GM12864 (cell line): ENCODE data around the gene STIM1.
"Not testable (repeated sequence)": the region's sequence is repeated elsewhere in the genome, so short reads cannot be mapped to it uniquely, and the experiment has no call there.

Experiments used
- DNase-seq: peaks from one replicate; pipeline ENCODE4 v3.0.0-alpha.2; 2011; ENCODE audit warnings: low read depth
- H3K4me3 ChIP-seq: 2 replicates; pipeline ENCODE4 v1.5.1; 2011; ENCODE audit warnings: mild to moderate bottlenecking, low read depth, low read length, control low read depth
- TF ChIP-seq, protein P1 (sequence below): IDR thresholded peaks from 2 replicates; pipeline ENCODE4 v1.5.1; 2011; ENCODE audit warnings: low read depth, mild to moderate bottlenecking, moderate library complexity, low read length, control low read depth, inconsistent platforms; ENCODE audit errors: missing control alignments

STIM1 gene

DNA sequence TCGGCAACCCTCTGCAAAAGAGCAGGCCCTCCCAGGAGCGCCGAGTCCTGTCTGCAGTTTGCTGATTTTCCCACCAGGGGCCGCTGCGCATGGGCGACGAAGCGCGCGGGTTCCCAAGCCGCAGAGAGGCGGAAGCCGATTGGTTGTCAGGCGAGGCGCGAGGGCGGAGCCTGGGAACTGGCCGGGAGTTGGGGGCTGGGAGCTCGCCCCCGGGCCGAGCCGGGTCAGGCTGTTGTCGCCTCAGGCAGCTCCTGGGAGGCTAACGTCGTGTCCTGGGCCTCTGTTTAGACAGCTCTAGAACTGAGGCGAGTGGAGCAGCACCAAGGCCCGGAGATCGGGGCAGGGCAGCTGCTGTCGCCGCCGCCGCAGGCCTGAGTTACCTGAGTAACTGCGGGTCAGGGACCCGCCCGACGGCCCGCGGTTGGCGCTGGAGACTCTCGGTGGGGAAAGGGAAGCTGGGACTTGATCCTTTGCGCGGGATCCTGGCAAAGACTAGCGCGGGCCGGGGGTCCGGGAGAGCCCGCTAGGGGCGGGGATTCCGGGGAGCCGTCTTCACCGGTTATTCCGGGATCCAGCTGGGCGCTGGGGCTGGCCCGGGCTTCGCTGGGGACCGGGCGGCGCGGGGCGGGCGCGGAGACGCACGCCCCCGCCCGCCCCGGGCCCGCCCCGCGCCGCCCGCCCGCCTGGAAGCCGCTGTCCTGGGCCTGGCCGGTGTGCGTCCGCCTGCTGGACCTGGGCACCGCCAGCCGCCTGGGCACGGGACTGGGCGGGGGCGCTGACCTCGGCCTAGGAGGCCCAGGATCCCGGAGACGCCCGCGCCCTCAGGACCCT lies at the start of gene STIM1:
STIM1 (plus strand) TSS at position 688 of the 831 bp plus-strand sequence. CDS start 607 bp downstream, outside the sequence.
- TF ChIP-seq, protein P1, sequence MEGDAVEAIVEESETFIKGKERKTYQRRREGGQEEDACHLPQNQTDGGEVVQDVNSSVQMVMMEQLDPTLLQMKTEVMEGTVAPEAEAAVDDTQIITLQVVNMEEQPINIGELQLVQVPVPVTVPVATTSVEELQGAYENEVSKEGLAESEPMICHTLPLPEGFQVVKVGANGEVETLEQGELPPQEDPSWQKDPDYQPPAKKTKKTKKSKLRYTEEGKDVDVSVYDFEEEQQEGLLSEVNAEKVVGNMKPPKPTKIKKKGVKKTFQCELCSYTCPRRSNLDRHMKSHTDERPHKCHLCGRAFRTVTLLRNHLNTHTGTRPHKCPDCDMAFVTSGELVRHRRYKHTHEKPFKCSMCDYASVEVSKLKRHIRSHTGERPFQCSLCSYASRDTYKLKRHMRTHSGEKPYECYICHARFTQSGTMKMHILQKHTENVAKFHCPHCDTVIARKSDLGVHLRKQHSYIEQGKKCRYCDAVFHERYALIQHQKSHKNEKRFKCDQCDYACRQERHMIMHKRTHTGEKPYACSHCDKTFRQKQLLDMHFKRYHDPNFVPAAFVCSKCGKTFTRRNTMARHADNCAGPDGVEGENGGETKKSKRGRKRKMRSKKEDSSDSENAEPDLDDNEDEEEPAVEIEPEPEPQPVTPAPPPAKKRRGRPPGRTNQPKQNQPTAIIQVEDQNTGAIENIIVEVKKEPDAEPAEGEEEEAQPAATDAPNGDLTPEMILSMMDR = peak; percentile 87
- peak; percentile 87 for DNase-seq
- peak within 1 kb of the TSS; percentile 88 for H3K4me3 ChIP-seq

- peak within 1 kb of the TSS; percentile 92 for H3K4me3 ChIP-seq
- no peak for DNase-seq
- TF ChIP-seq, protein P1 = peak; percentile 79
Observed at GRCh38 chr11:3807909-3808860, 47.3 kb upstream of the STIM1 start, which contains the start of gene PGAP2. TSS of gene PGAP2 (plus strand) at chr11:3808560. CDS start at chr11:3811260, 2,700 bp downstream.

DNA sequence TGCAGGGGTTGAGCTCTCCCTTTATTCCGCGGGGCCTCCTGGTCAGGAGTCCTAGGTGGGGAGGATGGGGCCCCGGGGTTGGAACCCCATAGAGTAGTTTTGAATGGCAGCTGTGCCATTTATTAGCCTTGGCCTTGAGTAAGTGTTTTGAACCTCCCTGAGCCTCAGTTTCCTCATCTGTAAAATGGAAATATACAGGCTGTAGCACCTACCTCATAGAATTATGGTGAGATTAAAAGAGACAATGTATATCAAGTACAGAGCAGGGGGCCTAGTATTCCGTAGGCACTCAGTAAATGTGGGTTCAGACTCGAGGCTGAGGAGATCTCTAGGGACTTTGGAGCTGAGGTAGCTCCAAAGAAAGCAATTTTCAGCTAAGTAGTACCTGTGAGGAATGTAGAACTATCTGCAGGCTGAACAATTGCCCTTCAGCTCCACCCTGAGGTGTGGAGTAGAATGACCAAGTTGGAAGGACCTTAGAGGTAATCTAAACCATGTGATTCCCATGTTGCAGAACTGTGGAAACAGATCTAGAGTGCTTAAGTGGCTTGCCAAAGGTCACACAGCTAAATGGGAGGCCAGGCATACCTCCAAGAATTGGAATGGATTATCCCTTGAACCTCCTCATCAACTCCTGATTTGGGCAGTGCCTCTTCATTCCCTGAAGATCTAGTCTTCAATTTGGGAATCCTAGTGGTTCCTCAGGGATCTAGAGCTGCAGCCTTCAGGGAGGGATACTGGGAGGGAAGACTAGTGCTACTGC lies 46.4 kb upstream of the STIM1 start:
- TF ChIP-seq, protein P1 = peak; percentile 68
- H3K4me3 ChIP-seq = peak overlapping the region; percentile 92
- no peak for DNase-seq

DNA sequence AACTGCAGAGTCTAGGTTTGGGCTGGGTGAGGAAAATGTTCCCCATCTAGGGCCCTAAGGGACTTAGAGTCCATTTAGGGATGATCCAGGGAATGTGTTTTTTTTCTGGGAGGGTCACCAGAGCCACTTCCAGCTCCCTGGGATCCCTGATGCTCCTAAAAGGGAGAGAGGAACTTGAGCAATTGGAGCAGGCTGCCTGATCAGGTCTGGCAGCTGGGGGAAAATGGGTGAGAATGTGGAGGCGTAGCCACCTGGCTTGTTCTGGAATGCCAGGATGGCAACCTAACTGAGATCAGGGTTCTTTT lies 45.9 kb upstream of the STIM1 start:
- H3K4me3 ChIP-seq = no peak overlapping the region
- TF ChIP-seq, protein P1 = no peak

GRCh38 chr11:3810446-3810845 lies 45.0 kb upstream of the STIM1 start:
- DNase-seq = no peak
- no peak overlapping the region for H3K4me3 ChIP-seq
- TF ChIP-seq, protein P1 = no peak

More for the DNA sequence above, 45.9 kb upstream of the STIM1 start:
- DNase-seq = no peak

DNA sequence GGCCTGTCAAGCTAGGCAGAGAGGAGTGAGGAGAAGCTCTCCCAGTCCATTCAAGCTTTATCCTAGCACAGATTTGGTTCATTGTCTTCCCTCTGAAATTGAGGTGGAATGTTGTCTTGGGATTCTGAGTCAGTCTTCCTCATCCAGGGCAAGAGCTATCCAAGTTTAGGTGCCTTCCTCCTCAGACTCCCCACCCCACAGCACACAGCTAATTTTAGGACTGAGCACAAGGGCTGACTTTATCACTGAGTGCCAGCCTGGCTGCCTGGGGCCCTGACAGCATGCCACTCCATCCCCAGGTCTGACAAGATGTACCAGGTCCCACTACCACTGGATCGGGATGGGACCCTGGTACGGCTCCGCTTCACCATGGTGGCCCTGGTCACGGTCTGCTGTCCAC lies 44.5 kb upstream of the STIM1 start:
- TF ChIP-seq, protein P1 = no peak
- no peak for DNase-seq
- no peak overlapping the region for H3K4me3 ChIP-seq

DNA sequence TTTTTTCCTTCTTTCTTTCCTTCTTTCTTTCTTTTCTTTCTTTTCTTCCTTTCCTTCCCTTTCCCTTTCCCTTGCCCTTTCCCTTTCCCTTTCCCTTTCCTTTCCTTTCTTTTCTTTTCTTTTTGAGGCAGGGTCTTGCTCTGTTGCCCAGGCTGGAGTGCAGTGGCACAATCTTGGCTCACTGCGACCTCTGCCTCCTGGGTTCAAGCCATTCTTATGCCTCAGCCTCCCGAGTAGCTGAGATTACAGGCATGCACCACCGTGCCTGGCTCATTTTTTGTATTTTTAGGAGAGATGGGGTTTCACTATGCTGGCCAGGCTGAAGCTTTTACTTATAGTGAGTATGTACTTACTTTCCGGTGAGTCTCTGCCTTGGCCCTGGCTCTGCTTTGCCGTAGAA lies 40.6 kb upstream of the STIM1 start:
- H3K4me3 ChIP-seq, DNase-seq: not testable (repeated sequence)
